Astrocyte (in vitro differentiated cells and primary cell): ENCODE data around the gene CDKN2B-AS1. TPM values are rescaled to one million over a fixed set of nuclear protein-coding genes. Genes with fewer than 3 reads are reported as not detected.

Experiments used
- DNase-seq: peaks from one replicate; pipeline ENCODE4 v3.0.0-alpha.2; 2010; ENCODE audit warnings: low read depth
- FAIRE-seq: peaks from 2 replicates; lab custom pipeline; 2011; peaks lifted over from hg19 to GRCh38; lab: Jason Lieb, UNC
- H2AFZ ChIP-seq: 2 replicates; pipeline ENCODE4 v1.6.0; 2012; ENCODE audit warnings: low read depth, low read length, inconsistent platforms
- H3K27ac ChIP-seq: 2 replicates; pipeline ENCODE4 v1.5.1; 2011; ENCODE audit warnings: low read depth, low read length, inconsistent platforms
- H3K27me3 ChIP-seq: 2 replicates; pipeline ENCODE4 v1.6.0; 2011; ENCODE audit warnings: low read length, inconsistent platforms; ENCODE audit not compliant: insufficient read depth
- H3K36me3 ChIP-seq: 2 replicates; pipeline ENCODE4 v1.5.1; 2011; ENCODE audit warnings: low read length, inconsistent platforms; ENCODE audit not compliant: insufficient read depth
- H3K4me1 ChIP-seq: 2 replicates; pipeline ENCODE4 v1.5.1; 2011; ENCODE audit warnings: low read length, inconsistent platforms; ENCODE audit not compliant: insufficient read depth
- H3K4me2 ChIP-seq: 2 replicates; pipeline ENCODE4 v1.6.0; 2012; ENCODE audit warnings: low read length, inconsistent platforms
- H3K4me3 ChIP-seq: 2 replicates; pipeline ENCODE4 v1.5.1; 2011; ENCODE audit warnings: low read depth, mild to moderate bottlenecking, low read length, inconsistent platforms; ENCODE audit not compliant: insufficient read depth
- H3K79me2 ChIP-seq: 2 replicates; pipeline ENCODE4 v1.6.0; 2012; ENCODE audit warnings: mild to moderate bottlenecking, low read length, inconsistent platforms; ENCODE audit not compliant: insufficient read depth
- H3K9ac ChIP-seq: 2 replicates; pipeline ENCODE4 v1.6.0; 2012; ENCODE audit warnings: mild to moderate bottlenecking, low read length, inconsistent platforms
- H3K9me3 ChIP-seq: 2 replicates; pipeline ENCODE4 v1.5.1; 2012; ENCODE audit warnings: low read depth, mild to moderate bottlenecking, low read length, inconsistent platforms; ENCODE audit not compliant: insufficient read depth
- H4K20me1 ChIP-seq: 2 replicates; pipeline ENCODE4 v1.6.0; 2012; ENCODE audit warnings: low read length, inconsistent platforms; ENCODE audit not compliant: insufficient read depth
- H3K27ac Mint-ChIP-seq: one replicate; pipeline ENCODE4 v1.8.0; 2021; ENCODE audit warnings: mild to moderate bottlenecking, mixed read lengths; ENCODE audit not compliant: unreplicated experiment
- H3K27me3 Mint-ChIP-seq: one replicate; pipeline ENCODE4 v1.8.0; 2021; ENCODE audit warnings: low read depth, mixed read lengths; ENCODE audit not compliant: unreplicated experiment
- H3K36me3 Mint-ChIP-seq: one replicate; pipeline ENCODE4 v1.8.0; 2021; ENCODE audit warnings: low read depth, mixed read lengths; ENCODE audit not compliant: unreplicated experiment
- H3K4me1 Mint-ChIP-seq: one replicate; pipeline ENCODE4 v1.8.0; 2021; ENCODE audit warnings: low read depth, mixed read lengths; ENCODE audit not compliant: unreplicated experiment
- H3K4me3 Mint-ChIP-seq: one replicate; pipeline ENCODE4 v1.8.0; 2021; ENCODE audit warnings: mild to moderate bottlenecking, moderate library complexity, mixed read lengths; ENCODE audit not compliant: unreplicated experiment
- H3K9me3 Mint-ChIP-seq: one replicate; pipeline ENCODE4 v1.8.0; 2021; ENCODE audit warnings: mild to moderate bottlenecking, mixed read lengths; ENCODE audit not compliant: unreplicated experiment
- CTCF ChIP-seq: IDR thresholded peaks from 2 replicates; pipeline ENCODE4 v1.5.1; 2011; ENCODE audit warnings: low read depth, mild to moderate bottlenecking, inconsistent platforms, low read length, moderate library complexity; ENCODE audit not compliant: insufficient read depth
- EZH2 ChIP-seq: IDR thresholded peaks from 2 replicates; pipeline ENCODE4 v1.6.1; 2012; ENCODE audit warnings: mild to moderate bottlenecking, low read length, inconsistent platforms; ENCODE audit not compliant: insufficient read depth
- total RNA-seq: library from RNA; stranded (reverse); gene quantifications from 2 replicates; pipeline ENCODE4 v1.2.1, GENCODE V29; 2021

CDKN2B-AS1 gene
- total RNA-seq, 1 donor from 2014 or later = 2.3 TPM

- Mint-ChIP-seq H3K27me3 (no peaks in the 10 kb centered on the region), H3K27ac (no peak overlapping the region), H3K36me3 (no peaks in the 10 kb centered on the region), H3K9me3 (no peaks in the 10 kb centered on the region), H3K4me1 (peaks cover 50% of the 10 kb centered on the region), H3K4me3 (no peak overlapping the region)
- H4K20me1 ChIP-seq = no peaks in the 10 kb centered on the region
- H3K27ac ChIP-seq = peak overlapping the region; percentile 14
- no peak overlapping the region for H3K9ac ChIP-seq
- no peaks in the 10 kb centered on the region for H3K9me3 ChIP-seq
- TF ChIP-seq CTCF (no peak), EZH2 (no peak)
- peaks cover 29% of the 10 kb centered on the region for H3K4me1 ChIP-seq
- FAIRE-seq (peak; percentile 59), DNase-seq (no peak)
- H3K4me3 ChIP-seq = no peak overlapping the region
- H2AFZ ChIP-seq = no peak overlapping the region
- H3K36me3 ChIP-seq = no peaks in the 10 kb centered on the region
- H3K4me2 ChIP-seq = no peak overlapping the region
- no peaks in the 10 kb centered on the region for H3K79me2 ChIP-seq
- H3K27me3 ChIP-seq = no peaks in the 10 kb centered on the region
These were observed 49.3 kb downstream of the CDKN2B-AS1 start for GRCh38 chr9:22043928-22044327.

DNA sequence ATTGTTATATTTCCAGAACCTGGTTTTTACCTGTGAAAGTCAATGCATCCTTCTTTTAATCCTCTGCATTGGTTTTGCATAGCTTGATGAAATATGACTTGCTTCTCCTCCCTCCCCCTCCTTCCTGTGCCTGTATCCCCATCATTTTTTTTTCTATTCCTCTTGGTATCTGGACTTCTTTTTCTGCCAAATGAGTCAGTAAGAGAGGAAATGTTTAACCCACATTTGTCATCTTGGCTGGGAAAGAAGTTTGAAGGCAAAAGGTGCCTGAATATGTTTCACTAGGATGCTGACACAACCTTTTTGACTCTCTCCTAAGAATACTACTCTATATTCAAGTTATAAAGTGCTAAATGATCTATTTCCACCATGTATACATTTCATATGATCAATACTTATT is 50.0 kb downstream of the CDKN2B-AS1 start:
- Histone ChIP-seq H3K9me3 (no peaks in the 10 kb centered on the region), H3K4me1 (peaks cover 29% of the 10 kb centered on the region), H3K27me3 (no peaks in the 10 kb centered on the region), H3K36me3 (no peaks in the 10 kb centered on the region), H4K20me1 (no peaks in the 10 kb centered on the region), H3K9ac (no peak overlapping the region), H3K79me2 (no peaks in the 10 kb centered on the region), H3K27ac (peak overlapping the region; percentile 12), H3K4me3 (no peak overlapping the region), H2AFZ (no peak overlapping the region), H3K4me2 (peak overlapping the region; percentile 25)
- Mint-ChIP-seq H3K27me3 (no peaks in the 10 kb centered on the region), H3K36me3 (no peaks in the 10 kb centered on the region), H3K4me3 (peak overlapping the region; percentile 10), H3K9me3 (no peaks in the 10 kb centered on the region), H3K27ac (no peak overlapping the region), H3K4me1 (peaks cover 49% of the 10 kb centered on the region)
- TF ChIP-seq CTCF = no peak
- TF ChIP-seq EZH2 = no peak
- peak; percentile 92 for DNase-seq
- peak; percentile 95 for FAIRE-seq

DNA sequence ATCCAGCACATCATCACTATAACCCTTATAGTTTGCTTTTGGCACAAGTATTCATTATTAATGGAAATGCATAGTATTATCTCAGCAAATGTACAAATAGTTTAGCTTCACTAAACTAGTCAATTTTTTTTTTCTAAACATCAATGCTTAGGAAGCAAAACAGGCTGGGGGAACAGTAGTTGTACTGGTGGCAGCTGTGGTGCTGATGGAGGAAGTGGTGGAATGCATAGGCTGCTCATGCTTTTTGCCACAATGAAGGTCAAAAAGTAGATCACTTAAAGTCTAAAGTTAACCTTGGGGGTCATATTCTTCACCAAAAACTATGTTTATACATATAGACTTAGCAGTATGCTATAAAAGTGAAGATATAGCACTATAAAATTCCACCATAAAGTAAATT is 50.8 kb downstream of the CDKN2B-AS1 start:
- no peak for TF ChIP-seq CTCF
- TF ChIP-seq EZH2 = no peak
- Mint-ChIP-seq H3K36me3 (no peaks in the 10 kb centered on the region), H3K27ac (no peak overlapping the region), H3K9me3 (no peaks in the 10 kb centered on the region), H3K4me1 (peaks cover 41% of the 10 kb centered on the region), H3K4me3 (no peak overlapping the region), H3K27me3 (no peaks in the 10 kb centered on the region)
- Histone ChIP-seq H3K9me3 (no peaks in the 10 kb centered on the region), H3K27me3 (no peaks in the 10 kb centered on the region), H3K27ac (peak overlapping the region; percentile 35), H2AFZ (no peak overlapping the region), H3K4me1 (peaks cover 27% of the 10 kb centered on the region), H3K9ac (no peak overlapping the region), H3K79me2 (no peaks in the 10 kb centered on the region), H3K4me2 (no peak overlapping the region), H4K20me1 (no peaks in the 10 kb centered on the region), H3K4me3 (no peak overlapping the region), H3K36me3 (no peaks in the 10 kb centered on the region)
- FAIRE-seq = no peak
- no peak for DNase-seq
